Neural progenitor cell (in vitro differentiated cells): ENCODE measurements around the gene VSIG8.

ENCODE experiments used
- CTCF ChIP-seq: fragments of 200-600 bp; sonication (generic); IDR thresholded peaks from 2 replicates; pipeline ENCODE4 v1.5.1; 2017; ENCODE audit warnings: antibody characterized with exemption, mild to moderate bottlenecking
- EZH2 ChIP-seq: fragments of 200-600 bp; sonication (generic); IDR thresholded peaks from 2 replicates; pipeline ENCODE4 v1.6.1; 2017; ENCODE audit warnings: antibody characterized with exemption, mild to moderate bottlenecking, moderate library complexity
- EZH2phosphoT487 ChIP-seq: fragments of 200-600 bp; sonication (generic); IDR thresholded peaks from 2 replicates; pipeline ENCODE4 v1.6.1; 2017; ENCODE audit warnings: antibody characterized with exemption

GRCh38 chr1:159902541-159902940 is 40.1 kb upstream of the VSIG8 start:
- no peak for TF ChIP-seq CTCF
- no peak for TF ChIP-seq EZH2phosphoT487
- no peak for TF ChIP-seq EZH2
